Breast epithelium (tissue), 4 donors: Measurements from ENCODE around the gene SLC35F3. TPM values are rescaled to one million over a fixed set of nuclear protein-coding genes. Genes with fewer than 3 reads are reported as not detected.

Source experiments
- DNase-seq, 2 donors: peaks; one replicate each; pipeline ENCODE4 v3.0.0-alpha.2; 2019; ENCODE audit warnings: low spot score in 2 of 2
- H3K27ac ChIP-seq, 2 donors: fragments of 200-600 bp; sonication (generic) in 1 of 2; one replicate each; pipeline ENCODE4 v1.5.1; 2016 to 2019; ENCODE audit warnings: mild to moderate bottlenecking in 1 of 2
- H3K27me3 ChIP-seq, 2 donors: fragments of 200-600 bp; sonication (generic) in 1 of 2; one replicate each; pipeline versions ENCODE4 v1.5.1 to v1.6.0; 2017 to 2019; ENCODE audit warnings: control low read depth in 1 of 2, mild to moderate bottlenecking in 1 of 2
- H3K36me3 ChIP-seq: fragments of 200-600 bp; one replicate; pipeline ENCODE4 v1.5.1; 2019
- H3K4me1 ChIP-seq, 2 donors: fragments of 200-600 bp; sonication (generic); one replicate each; pipeline ENCODE4 v1.5.1; 2016 to 2019; ENCODE audit warnings: control low read depth in 1 of 2
- H3K4me3 ChIP-seq, 3 donors: fragments of 200-600 bp; sonication (generic); 1 replicate in 2 of 3; 2 replicates in 1 of 3; pipeline ENCODE4 v1.5.1; 2016 to 2019; ENCODE audit warnings: mild to moderate bottlenecking in 3 of 3, moderate library complexity in 2 of 3
- H3K9me3 ChIP-seq, 2 donors: fragments of 200-600 bp; sonication (generic) in 1 of 2; one replicate each; pipeline ENCODE4 v1.5.1; 2016 to 2019; ENCODE audit warnings: control low read depth in 1 of 2
- POLR2A ChIP-seq: fragments of 450-650 bp; IDR thresholded peaks from one replicate; pipeline ENCODE4 v1.6.1; 2016; ENCODE audit warnings: antibody characterized with exemption, mild to moderate bottlenecking, moderate library complexity
- POLR2AphosphoS5 ChIP-seq, 3 donors: sonication (generic); formaldehyde crosslinking; IDR thresholded peaks; one replicate each; pipeline ENCODE4 v1.6.1; 2017; ENCODE audit warnings: antibody characterized with exemption in 3 of 3
- intact Hi-C: fragments of 100-400 bp; cut with DNase I; formaldehyde crosslinking; loops from one replicate; pipeline ENCODE4 v1.15.1; 2023; ENCODE audit warnings: low total_unique reads
- total RNA-seq, 3 donors: library from RNA; depleted of rRNA; stranded (reverse); fragments of >200 nt; gene quantifications; one replicate each; pipeline ENCODE4 v1.1.0, GENCODE V29; 2016
- TF ChIP-seq, protein P1 (sequence below), 3 donors: fragments of 450-650 bp; IDR thresholded peaks; one replicate each; pipeline ENCODE4 v1.5.1; 2016 to 2017; ENCODE audit warnings: antibody characterized with exemption in 3 of 3, mild to moderate bottlenecking in 3 of 3, moderate library complexity in 3 of 3

SLC35F3 gene
- total RNA-seq, 3 donors from 2014 or later: 8.8 to 13.0 TPM; not detected in 1

DNA sequence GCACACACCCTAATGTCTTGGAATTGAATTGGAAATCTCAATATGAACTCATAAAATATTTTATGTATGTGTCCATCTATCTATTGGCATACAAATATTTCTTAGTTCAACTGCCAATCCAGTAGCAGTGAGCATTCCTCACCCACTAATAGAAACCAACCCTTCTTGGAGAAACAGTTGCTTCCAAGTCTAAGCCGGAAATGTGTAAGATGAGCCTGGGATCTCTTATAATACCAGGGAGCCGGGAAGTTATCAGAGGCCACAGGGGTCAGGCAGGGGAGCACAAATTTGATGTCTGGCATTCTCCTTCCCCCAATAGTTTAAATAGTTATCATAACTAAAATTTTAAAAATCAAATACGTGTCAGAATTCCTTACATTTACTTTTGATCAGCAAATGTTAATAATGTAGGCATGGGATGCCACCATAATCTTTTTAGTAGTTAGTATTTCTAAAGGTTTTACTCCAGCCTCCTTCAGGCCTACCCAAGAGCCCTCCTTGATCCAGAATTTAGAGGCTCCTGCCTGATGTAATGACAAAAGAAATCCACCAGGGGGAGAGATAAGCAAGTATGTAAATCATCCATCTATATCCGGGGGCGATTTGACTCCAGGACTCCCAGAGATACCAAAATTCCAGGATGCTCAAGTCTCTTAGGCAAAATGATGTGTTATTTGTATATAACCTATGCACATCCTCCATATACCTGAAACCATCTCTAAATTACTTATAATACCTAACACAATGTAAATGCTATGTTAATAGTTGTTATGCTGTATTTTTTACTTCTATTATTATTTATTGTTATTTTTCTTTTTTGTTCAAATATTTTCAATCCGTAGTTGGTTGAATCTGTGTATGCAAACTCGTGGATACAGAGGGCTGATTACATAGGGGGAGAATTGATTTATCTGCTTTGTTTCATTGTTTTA is 250.1 kb downstream of the SLC35F3 start:
- Histone ChIP-seq H3K36me3 (no peaks in the 10 kb centered on the region), H3K4me3 (no peak overlapping the region), H3K9me3 (no peaks in the 10 kb centered on the region), H3K27me3 (no peaks in the 10 kb centered on the region), H3K4me1 (no peaks in the 10 kb centered on the region), H3K27ac (no peak overlapping the region)
- TF ChIP-seq, protein P1, sequence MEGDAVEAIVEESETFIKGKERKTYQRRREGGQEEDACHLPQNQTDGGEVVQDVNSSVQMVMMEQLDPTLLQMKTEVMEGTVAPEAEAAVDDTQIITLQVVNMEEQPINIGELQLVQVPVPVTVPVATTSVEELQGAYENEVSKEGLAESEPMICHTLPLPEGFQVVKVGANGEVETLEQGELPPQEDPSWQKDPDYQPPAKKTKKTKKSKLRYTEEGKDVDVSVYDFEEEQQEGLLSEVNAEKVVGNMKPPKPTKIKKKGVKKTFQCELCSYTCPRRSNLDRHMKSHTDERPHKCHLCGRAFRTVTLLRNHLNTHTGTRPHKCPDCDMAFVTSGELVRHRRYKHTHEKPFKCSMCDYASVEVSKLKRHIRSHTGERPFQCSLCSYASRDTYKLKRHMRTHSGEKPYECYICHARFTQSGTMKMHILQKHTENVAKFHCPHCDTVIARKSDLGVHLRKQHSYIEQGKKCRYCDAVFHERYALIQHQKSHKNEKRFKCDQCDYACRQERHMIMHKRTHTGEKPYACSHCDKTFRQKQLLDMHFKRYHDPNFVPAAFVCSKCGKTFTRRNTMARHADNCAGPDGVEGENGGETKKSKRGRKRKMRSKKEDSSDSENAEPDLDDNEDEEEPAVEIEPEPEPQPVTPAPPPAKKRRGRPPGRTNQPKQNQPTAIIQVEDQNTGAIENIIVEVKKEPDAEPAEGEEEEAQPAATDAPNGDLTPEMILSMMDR (IDR thresholded peaks at IDR 0.05): peak; percentile 54 to 74 (median 67)
- TF ChIP-seq POLR2AphosphoS5 (IDR thresholded peaks at IDR 0.05): no peak
- intact Hi-C loops: no loop called here
- DNase-seq: no peak

DNA sequence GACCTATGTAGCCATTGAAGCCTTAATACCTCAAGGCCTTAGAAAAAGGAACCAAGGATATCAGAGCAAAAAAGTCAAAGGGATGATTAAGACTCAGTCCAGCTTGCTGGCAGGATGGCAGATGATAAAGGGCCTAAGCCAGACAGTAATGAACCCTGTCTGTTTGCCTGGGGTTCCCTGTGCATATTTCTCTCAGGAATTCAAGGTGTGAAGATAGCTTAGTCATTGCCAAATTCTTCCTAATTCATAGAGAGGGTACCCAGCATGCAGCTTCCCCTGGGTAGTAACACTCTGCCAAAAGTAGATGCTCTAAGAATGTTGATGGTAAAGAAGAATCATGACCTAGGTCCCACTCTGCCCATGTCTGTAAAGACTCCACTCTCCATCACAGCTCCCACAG is 258.2 kb downstream of the SLC35F3 start:
- DNase-seq: no peak
- H3K4me3 ChIP-seq: no peak overlapping the region
- no peaks in the 10 kb centered on the region for H3K36me3 ChIP-seq
- H3K9me3 ChIP-seq: no peaks in the 10 kb centered on the region
- H3K27me3 ChIP-seq: no peaks in the 10 kb centered on the region
- intact Hi-C loops: no loop called here
- H3K27ac ChIP-seq: no peak overlapping the region
- H3K4me1 ChIP-seq: no peaks in the 10 kb centered on the region
- TF ChIP-seq, protein P1 (IDR thresholded peaks at IDR 0.05): no peak
- no peak for TF ChIP-seq POLR2AphosphoS5 (IDR thresholded peaks at IDR 0.05)
- no peak for TF ChIP-seq POLR2A

DNA sequence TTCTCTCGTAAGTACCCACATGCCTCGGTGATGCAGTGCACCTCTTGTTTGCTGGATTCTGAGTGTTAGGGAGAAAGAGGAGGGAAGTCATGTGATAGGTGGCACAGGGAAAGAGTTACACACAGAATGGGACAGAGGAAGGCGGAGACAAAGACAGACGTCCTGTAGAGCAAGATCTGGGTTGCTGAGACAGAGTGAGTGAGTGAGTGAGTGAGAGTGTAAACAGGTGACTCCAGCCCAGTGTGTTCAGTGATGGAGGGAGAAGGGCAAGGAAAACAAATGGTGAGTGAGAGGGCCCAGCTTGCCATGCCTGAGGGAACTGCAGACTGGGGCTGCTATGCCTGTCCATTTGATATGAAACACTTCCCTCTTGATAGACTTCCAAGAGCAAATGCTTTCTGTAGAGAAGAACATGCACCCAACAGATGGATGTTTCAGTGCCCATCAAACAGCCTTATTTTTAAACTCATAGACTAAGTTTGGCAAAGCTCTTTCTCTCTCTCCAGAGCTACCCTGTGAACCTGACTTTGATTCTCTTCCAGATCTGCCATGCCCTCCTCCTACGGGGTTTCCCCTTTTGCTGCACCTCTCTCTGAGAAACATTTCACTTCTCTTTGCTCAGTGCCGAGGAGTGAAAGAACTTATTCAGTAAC is 258.9 kb downstream of the SLC35F3 start:
- H3K27ac ChIP-seq: no peak overlapping the region
- DNase-seq: no peak
- H3K36me3 ChIP-seq: no peaks in the 10 kb centered on the region
- H3K27me3 ChIP-seq: no peaks in the 10 kb centered on the region
- no peak for TF ChIP-seq POLR2AphosphoS5 (IDR thresholded peaks at IDR 0.05)
- TF ChIP-seq POLR2A: no peak
- TF ChIP-seq, protein P1 (IDR thresholded peaks at IDR 0.05): no peak
- intact Hi-C loops: no loop called here
- H3K4me1 ChIP-seq: no peaks in the 10 kb centered on the region
- H3K4me3 ChIP-seq: no peak overlapping the region
- no peaks in the 10 kb centered on the region for H3K9me3 ChIP-seq

DNA sequence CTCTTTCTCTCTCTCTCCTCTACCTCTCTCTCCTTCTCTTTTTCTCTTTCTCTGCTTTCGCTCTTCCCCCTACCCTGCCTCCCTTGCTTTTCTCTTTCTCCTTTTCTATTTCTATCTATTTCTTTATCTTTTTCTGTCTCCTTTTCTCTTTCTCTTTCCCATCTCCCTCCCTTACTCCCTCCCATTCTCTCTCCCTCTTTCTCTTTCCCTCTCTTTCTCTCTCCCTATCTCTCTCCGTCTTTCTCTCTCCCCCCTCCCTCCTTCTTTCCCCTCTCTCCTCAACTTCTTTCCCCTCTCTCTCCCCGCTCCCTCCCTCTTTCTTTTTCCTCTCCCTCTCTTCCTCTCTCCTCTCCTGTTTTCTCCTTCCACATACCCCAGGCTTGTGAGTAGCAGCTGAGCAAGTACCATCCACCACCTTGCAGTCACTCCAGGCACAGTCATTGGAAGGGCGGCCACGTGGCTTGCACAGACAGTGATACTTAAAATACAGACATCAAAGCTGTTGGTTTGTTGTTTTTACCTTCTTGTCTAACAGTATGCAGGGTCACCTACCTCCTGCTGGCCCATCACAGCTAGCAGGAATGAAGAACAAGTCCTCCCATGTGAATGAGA is 259.7 kb downstream of the SLC35F3 start:
- Histone ChIP-seq H3K9me3 (no peaks in the 10 kb centered on the region), H3K4me3 (no peak overlapping the region)
- DNase-seq: no peak

More for the DNA sequence above, 259.7 kb downstream of the SLC35F3 start:
- H3K27me3 ChIP-seq: no peaks in the 10 kb centered on the region
- H3K4me1 ChIP-seq: no peaks in the 10 kb centered on the region
- no peak overlapping the region for H3K27ac ChIP-seq
- intact Hi-C loops: no loop called here
- no peaks in the 10 kb centered on the region for H3K36me3 ChIP-seq
- no peak for TF ChIP-seq POLR2AphosphoS5 (IDR thresholded peaks at IDR 0.05)
- TF ChIP-seq POLR2A: no peak
- TF ChIP-seq, protein P1 (IDR thresholded peaks at IDR 0.05): no peak
